GM21528 (cell line): ENCODE measurements around the gene NEUROD2.

Experiments
- ATAC-seq: cut with Tn5 transposase; IDR thresholded peaks from one replicate; pipeline ENCODE4 v1.9.1; 2021; ENCODE audit warnings: mild to moderate bottlenecking, moderate library complexity; ENCODE audit not compliant: unreplicated experiment, low FRiP score

Gene NEUROD2

DNA sequence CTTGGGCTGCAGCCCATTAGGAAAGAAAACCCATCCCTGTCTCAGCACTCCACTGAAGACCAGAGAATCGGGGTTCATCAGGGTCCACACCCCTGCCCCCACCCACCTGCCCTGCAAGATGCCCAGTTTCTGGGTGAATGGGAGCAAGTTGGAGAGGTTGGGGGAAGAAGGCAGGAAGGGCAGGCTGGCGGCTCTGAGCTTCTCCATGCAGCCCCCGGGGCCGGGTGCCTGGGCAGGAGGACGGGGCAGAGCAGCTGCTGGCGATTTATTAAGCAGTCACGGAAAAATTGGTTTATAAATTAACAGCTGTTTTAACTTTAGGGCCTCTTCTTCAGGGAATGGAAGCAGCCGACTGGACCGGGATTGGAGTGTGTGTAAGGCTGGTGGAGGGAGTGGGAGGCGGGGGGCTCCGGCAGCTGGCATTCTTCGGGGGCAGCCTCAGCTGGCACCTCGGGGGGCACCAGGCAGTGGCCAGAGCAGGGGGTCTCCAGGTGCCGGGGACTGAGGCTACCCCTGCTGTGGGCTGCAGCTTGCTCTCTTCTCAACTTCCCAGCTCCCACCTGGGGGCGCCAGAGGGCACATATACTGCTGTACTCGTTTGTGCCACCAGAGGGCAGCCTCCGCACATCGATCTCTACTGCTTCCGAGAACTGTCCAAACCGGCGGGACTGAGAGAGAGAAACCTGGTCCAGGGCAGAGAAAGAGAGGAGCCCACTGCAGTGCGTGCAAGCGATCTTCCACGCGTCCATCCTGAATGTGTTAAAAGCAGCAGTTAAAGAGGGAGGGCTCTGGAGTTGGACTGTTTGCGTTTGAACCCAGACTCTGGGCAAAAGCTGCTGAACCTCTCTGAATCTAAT, 14.0 kb upstream of the NEUROD2 start:
- ATAC-seq: no peak

DNA sequence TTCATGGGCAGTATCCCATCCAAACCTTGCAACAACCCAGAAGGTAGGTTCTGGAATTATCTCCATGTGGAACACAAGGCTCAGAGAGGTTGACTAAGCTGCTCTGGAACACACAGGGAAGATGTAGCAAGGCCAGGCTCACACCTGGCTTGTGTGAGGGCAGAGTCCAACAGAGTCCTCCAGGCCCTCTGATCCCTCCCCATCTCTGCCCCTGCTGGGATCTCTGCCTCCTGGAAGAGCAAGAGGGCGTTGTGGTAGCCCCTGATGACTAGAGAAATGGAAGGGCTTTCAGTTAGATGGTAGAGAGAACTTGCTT, 12.0 kb upstream of the NEUROD2 start:
- no peak for ATAC-seq

DNA sequence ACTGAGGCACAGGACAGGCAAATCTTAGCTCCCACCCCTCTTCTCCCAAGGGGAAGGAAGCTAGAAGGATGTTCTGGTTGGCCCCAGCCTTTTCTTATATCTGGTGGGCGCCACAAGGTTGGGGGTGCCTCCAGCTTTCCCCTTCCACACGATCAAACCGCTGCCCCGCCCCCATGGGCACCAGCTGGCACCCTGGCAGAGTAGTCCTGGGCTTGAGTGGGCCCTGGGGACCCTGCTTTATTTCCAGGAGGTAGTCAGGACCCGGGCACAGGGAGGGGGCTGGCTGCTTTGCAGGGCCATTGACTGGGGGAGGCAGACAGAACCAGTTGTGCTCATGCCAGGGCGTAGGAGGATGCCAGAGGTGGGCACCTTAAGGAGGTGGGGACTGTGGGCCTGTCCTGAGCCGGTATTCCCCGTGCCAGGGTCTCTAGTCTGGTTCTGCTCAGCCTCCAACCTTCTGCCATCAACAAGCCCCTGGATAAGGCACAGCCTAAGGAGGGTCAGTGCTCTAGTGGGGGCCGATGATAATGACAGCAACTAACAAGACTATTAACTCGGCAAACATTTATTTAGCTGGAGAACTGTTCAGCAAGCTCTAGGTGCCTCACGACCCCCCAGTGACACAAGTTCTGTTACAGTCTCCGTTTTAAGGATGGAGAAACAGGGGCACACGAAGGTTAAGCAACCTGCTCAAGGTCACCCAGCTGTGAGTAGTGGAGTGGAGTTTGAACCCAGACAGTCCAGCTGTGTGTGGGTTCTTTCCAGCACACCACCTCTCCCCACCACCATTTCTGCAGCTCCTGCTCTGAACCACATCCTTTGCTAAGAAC, 11.5 kb upstream of the NEUROD2 start:
- ATAC-seq: no peak

DNA sequence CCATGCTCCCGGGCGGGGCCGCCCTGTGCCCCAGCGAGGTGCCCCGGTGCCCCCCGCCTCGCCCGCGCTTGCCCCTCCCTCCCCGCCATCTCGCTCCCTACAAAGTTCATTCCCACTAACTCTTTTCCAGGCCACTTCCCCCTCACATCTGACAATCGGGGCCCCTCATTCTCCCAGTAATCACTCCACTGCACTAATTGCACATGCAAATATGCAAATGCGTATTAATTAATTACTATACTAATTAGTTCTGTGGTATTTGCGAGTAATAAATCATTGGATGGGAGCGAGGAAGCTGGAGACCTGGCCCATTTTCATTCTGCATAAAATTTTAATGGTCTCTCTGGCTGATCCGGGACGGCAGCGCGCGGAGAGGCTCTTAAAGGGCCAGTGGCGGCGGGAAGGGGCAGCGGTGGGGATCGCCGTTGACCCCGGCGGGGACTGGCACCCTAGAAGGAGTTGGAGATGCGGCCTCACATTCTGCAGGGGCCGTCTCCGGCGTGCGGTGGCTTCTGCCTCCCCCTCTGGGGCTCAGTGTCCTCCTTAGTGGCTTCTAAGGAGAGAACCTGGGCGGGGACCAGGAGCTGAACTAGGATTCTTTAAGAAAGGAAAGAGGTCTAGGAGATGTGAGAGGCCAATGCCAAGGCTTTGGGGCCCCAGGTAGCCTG, 10.7 kb upstream of the NEUROD2 start:
- no peak for ATAC-seq

DNA sequence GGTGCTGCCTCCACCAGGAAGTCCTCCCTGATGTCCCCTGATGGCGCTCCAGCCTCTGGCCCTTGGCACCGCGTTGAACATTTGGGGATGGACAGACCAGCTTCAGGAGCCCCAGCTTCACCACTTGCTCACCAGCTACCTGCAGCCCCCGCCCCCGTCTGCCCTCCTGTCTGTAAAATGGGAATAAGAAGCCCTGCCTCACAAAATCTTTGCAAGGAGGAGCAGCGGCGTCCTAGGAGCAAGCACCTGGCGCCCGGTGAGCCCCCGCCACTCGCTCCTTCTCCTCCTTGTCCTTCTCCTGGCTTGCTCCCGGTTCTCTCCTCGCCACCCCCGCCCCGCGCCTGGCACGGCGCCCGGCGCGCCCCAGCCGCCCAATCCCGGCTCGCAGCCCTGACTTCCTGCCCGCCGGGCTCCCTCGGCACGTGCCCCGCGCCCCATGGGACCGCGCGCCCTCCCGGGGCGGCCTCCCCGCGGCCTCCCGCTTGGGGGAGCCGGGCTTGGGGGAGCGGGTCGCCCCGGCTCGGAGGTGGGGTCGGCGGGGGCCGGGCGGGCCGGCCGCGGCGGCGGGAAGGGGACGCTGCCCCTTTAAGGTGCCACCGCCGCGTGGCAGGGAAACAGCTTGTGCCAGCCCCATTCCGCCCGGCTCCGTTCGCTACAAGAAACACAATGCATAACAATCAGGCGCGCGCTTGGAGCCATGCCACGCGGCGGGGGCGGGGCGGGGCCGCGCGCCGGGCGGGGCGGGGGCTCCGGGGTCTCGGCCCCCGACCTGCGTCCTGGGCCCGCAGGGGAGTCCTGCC, 9.9 kb upstream of the NEUROD2 start:
- no peak for ATAC-seq

DNA sequence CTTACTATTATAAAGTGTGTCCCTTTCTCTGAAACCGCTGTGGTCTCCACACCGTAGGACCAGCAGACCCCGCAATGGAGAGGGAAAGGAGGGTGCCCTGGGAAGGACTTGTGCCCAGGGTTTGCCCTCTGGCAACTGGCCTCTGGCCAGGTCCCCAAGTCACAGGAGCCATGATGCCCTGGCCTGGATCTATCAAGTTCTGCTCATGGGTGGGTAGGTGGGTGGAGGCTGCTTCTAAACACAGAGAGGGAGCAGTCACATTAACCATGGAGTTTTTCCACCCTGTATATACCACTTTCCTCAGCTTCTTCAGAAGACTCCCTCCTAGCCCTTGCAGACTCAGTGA, 9.4 kb upstream of the NEUROD2 start:
- ATAC-seq: no peak

DNA sequence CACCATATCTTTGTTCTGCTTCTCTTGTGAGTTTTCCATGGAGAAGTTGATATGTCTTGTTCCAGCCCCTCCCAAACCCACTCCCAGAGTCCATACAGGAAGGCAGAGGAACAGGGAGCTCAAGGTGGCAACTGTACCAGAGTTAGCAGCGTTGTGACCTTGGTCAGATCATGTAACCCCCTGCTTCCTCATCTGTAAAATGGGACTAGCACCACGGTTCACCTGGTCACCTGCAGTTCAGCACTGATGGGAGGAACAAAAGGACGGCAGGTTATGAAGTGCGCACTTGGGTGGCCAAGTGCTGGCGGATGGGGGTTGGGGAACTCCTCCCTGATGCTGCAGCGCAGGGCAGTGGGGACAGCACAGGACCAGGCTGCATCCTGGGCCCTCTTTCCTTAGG, 7.7 kb upstream of the NEUROD2 start:
- no peak for ATAC-seq

DNA sequence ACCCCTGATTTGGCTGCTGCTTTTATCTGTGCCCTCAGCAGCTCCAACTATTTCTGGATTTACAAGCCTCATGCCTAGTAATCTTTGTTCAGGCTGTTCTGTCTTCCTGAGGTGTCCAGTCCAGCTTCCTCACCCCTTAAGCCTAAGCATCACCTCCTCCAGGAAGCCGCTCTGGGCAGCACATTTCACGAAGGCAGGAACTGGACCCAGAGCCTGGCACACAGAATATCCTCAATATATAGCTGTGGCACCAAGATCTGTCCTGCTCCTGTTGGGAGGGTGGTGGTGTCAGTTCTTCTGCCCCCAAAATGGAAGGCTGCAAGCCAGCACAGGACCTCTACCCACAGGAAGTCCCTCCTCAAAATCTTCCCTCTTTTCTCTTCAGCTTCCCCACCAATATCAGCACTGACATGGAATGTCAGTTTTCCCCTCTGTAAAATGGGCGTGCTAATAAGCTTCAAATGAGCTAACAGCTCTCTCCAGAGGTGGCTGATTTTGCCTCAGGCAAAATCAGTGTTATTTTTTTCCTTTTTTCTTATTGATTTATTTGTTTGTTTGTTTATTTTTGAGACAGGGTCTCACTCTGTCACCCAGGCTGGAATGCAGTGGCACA, 6.9 kb upstream of the NEUROD2 start:
- ATAC-seq: no peak

DNA sequence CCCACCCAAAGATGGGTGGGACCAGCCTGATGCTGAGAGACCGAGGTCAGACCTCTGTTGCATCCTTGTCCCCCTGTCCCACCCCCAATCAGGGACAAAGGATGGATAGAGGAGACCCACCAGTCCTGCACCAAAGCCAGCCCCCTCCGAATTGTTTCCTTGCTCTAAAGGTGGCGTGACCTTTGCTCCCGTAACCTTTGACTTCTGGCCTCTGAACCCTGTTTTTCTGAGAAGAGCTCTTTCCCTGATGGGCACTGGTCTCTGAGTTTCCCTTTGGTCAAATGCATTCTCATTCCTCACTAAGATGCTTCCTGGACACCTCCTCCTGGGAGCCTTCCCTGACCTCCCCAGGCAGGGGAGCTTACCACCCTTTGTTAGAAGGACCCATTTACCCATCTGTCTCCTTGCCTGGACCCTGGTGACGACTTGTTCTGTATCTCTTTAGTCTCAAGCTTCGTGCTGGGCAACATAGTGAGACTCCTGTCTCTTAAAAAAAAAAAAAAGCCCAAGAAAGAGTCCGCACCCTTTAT, 5.3 kb upstream of the NEUROD2 start:
- no peak for ATAC-seq

DNA sequence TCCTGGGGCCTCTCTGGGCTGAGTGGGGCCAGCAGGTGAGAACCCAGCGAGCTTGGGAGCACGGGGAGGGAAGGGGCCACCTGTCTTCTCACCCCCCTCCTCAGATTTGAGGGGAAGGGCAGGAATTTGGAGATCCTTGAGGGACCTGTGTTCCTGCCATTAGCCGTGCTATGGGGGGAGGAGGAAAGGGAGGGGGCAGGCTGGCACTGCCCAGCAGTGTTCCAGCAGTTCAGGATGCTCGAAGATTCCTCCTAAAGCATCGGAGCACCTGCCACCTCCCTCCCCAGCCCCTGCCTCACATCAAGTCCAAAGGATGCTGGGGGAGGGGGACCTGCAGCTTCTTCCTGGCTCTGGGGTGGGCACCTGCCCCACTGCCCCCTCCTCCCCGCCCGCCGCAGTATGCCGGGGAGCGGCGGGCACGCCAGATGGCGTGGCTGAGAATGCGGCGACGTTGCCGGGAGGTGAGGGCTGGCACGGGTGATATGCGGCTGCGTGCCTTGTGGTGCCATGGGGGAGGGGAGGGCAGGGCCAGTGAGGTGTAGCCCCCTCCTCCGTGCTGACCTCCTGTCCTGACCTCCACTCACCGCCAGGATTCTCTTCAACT, 4.7 kb upstream of the NEUROD2 start:
- ATAC-seq: no peak

DNA sequence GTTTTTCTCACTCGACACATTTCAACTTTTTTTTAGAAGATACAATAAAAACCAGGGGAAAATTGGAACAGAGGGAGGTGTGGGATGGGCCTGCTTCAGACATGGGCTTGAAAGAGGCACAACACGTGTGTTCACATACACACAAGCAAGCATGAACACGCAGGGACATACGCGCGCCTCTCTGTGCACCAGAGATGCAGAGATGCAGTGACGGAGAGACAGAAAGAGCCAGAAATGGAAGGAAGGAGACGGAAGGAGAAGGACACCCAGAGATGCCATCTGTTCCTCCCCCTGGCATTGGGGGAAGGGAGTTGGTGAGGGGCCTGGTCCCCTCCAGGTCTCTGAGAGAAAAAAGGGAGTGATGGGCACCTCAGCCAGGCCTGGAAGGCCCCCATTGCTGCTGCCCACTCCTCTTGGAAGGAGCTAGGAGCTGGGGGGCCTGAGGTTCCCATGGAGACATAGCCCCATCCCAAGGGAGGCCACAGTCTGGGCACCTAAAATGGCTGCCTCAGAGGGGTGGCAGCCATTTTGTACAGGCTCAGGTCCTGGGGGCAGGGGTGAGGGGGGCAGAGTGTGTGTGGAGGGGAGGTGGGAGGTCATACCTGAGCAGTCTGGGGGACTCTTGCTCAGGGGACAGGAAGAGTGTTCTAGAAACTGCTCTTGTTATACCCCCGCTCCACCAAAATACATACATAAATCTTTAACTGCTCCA, 3.8 kb upstream of the NEUROD2 start:
- no peak for ATAC-seq

DNA sequence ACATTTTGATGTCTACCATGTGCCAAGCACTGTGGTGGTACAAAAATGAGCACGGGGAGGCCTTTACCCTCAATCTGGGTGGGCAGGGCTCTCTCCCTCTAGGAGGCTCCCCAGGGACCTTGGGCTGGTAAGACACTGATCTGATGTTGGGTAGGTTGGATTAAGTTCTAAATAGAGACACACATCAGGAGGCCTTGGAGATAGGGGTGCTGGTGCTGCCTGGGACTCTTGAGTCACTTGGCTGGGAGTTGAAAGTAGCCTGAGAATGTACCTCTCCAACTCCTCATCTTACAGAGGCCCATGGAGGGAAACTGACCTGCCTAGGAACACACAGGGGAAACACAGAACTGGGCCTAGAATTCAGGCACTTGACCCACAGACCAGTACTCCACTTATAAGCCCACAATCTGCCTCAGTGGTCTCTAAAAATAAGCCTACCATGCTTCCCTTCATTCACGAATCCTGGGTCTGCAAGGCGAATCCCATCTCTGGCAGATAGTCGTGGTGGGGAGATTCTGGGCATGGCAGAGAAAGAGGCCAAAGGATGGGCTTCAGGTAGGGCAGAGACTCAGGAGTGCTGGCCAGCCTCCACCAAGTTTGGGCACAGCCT, 1.8 kb upstream of the NEUROD2 start:
- ATAC-seq: no peak

DNA sequence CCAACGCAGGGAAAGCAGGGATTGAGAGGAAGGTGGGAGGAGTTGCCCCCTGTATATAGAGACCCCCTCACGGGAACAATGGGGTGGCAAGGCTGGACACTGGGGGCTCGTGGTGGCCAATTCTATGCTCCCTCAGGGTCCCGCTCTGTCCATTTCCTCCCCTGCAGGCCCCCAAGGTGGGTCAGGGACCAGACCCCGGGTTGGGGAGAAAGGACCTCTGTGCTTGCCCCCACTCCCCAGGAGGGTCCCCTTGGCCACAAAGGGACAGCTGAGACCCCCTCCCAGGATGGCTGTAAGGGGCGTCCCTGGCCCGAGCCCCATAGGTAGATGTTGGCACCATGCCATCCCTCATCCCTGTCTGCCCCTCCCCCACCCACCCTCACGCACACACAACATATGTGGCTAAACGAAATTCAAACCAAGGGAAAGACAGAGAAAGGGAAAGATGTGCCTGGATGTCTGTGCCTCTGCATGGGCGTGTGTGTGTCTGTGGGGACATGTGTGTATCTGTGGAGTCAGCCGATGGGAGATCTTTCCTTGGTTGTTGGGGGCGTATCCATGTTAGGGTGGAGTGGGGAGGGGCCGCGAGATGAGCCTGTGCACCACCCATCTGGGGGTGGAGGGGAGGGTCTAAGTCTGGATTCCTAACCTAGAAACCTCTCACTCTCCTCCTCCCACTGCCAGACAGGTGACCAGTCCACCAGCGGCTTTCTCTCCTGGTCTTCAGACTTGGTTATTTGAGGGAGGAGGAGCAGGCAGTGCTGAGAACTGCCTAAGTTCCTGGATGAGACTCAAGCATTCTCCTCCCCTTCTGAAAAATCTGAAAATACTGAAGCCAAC, 642 bp upstream of the NEUROD2 start:
- ATAC-seq: no peak

DNA sequence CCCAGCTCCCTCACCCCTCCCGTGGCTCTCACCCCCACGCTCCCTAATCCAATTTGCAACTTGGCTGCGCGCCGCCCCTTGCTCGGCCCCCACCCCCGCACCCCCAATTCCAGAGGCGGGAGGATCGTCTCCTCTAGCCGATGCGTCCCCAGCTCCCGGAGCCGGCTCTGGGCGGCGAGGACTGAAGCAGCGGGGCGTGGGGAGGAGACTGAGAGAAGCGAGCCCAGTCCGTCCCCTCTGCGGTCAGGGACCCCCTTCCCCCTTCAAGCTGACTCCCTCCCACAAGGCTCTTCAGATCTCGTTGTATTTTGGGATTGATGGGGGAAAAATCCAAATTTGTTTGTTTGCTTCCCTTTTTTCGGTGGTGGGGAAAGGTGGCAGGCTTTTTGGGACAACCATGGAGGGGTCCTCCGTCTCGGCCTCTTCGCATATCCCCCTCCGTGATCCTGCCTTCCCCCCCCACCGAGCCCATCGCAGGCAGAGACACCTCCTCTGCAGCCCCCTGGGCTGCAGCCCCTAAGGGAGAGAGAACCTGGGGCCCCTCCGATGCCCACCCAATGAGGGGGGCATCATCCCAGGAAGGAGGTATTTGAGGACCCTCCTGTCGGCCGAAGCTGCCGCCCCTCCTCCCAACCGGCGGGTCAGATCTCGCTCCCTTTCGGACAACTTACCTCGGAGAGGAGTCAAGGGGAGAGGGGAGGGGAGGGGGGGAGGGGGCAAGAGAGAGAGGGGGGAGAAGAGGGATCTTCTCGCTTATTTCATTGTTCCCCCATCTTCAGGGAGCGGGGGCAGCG, 466 bp downstream of the NEUROD2 start:
- ATAC-seq: no peak

DNA sequence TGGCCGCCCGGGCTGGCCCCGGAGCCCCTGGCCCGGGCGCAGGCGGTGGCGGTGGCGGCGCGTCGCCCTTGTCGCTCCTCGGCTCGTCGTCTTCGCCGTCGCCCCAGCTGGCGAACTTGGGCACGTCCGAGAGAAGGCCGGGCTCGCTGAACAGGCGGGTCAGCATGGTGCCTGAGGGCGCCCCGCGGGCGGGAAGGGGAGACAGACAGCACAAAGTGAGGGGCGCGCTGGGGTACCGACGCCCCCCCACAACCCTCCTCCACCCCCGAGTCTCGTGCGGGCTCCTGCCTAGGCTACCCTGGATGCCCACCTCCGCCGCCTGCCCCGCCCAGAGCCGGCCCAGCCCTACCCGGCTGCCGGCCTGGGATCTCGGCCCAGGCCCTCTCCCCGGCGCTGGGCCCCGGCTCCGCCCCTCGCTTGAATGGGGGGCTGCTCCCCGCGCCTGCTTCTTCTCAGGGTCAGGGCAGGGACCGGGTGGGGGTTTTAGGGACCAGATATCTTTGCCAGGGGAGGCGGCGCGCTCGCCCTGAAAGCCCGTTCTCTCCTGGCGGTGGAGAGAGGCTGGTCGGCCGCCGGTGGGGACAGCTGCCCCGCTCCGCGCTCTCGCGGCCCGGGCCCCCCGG, 1.2 kb downstream of the NEUROD2 start:
- ATAC-seq: no peak
